DOHH2 (cell line): Measurements from ENCODE around the gene PRDM16.

Experiments used
- H3F3A ChIP-seq: fragments of 200-600 bp; sonication (generic), shearing (Covaris generic); 2 replicates; pipeline ENCODE4 v1.6.0; 2016; ENCODE audit warnings: antibody characterized with exemption, mild to moderate bottlenecking; ENCODE audit not compliant: control insufficient read depth, insufficient read depth
- H3K27ac ChIP-seq: fragments of 200-600 bp; sonication (generic); 2 replicates; pipeline ENCODE4 v1.5.1; 2014; ENCODE audit warnings: low read depth, mild to moderate bottlenecking, low read length, moderate library complexity
- H3K27me3 ChIP-seq: fragments of 200-600 bp; sonication (generic); 2 replicates; pipeline ENCODE4 v1.6.1; 2014; ENCODE audit warnings: mild to moderate bottlenecking, low read length, mixed read lengths; ENCODE audit not compliant: control insufficient read depth
- H3K36me3 ChIP-seq: fragments of 200-600 bp; sonication (generic); 2 replicates; pipeline ENCODE4 v1.6.1; 2014; ENCODE audit warnings: mild to moderate bottlenecking, low read length, moderate library complexity, mixed read lengths; ENCODE audit not compliant: control insufficient read depth
- H3K4me1 ChIP-seq: fragments of 200-600 bp; sonication (generic); 2 replicates; pipeline ENCODE4 v1.6.1; 2014; ENCODE audit warnings: mild to moderate bottlenecking, low read length, mixed read lengths; ENCODE audit not compliant: control insufficient read depth
- H3K4me2 ChIP-seq: fragments of 200-600 bp; sonication (generic); 2 replicates; pipeline ENCODE4 v1.6.0; 2014; ENCODE audit warnings: mild to moderate bottlenecking, low read length, moderate library complexity
- H3K4me3 ChIP-seq: fragments of 200-600 bp; sonication (generic); 2 replicates; pipeline ENCODE4 v1.5.1; 2014; ENCODE audit warnings: mild to moderate bottlenecking, low read length, mixed read lengths
- H3K79me2 ChIP-seq: fragments of 200-600 bp; sonication (generic); 2 replicates; pipeline ENCODE4 v1.6.1; 2014; ENCODE audit warnings: mild to moderate bottlenecking, low read length, mixed read lengths; ENCODE audit not compliant: control insufficient read depth
- H3K9me2 ChIP-seq: fragments of 200-600 bp; sonication (generic); replicated peaks from 2 replicates; pipeline ENCODE4 v1.6.1; 2014; ENCODE audit warnings: mild to moderate bottlenecking, low read length, mixed read lengths; ENCODE audit not compliant: control insufficient read depth
- H3K9me3 ChIP-seq: fragments of 200-600 bp; sonication (generic); 2 replicates; pipeline ENCODE4 v1.6.1; 2014; ENCODE audit warnings: antibody characterized with exemption, low read length, mixed read lengths; ENCODE audit not compliant: control insufficient read depth, insufficient read depth
- H4K20me1 ChIP-seq: fragments of 200-600 bp; sonication (generic); 2 replicates; pipeline ENCODE4 v1.6.0; 2014; ENCODE audit warnings: low read depth, mild to moderate bottlenecking, antibody characterized with exemption, low read length, moderate library complexity; ENCODE audit not compliant: control insufficient read depth, insufficient read depth
- EZH2phosphoT487 ChIP-seq: fragments of 200-600 bp; sonication (generic); IDR thresholded peaks from 2 replicates; pipeline ENCODE4 v1.6.1; 2017; ENCODE audit warnings: borderline replicate concordance, mild to moderate bottlenecking, antibody characterized with exemption, low read length, moderate library complexity, mixed read lengths
- TF ChIP-seq, protein P1 (sequence below): fragments of 200-600 bp; sonication (generic); IDR thresholded peaks from one replicate; pipeline ENCODE4 v1.5.1; 2014; ENCODE audit warnings: antibody characterized with exemption, mild to moderate bottlenecking, low read depth, low read length; ENCODE audit not compliant: poor library complexity, severe bottlenecking

PRDM16 gene

DNA sequence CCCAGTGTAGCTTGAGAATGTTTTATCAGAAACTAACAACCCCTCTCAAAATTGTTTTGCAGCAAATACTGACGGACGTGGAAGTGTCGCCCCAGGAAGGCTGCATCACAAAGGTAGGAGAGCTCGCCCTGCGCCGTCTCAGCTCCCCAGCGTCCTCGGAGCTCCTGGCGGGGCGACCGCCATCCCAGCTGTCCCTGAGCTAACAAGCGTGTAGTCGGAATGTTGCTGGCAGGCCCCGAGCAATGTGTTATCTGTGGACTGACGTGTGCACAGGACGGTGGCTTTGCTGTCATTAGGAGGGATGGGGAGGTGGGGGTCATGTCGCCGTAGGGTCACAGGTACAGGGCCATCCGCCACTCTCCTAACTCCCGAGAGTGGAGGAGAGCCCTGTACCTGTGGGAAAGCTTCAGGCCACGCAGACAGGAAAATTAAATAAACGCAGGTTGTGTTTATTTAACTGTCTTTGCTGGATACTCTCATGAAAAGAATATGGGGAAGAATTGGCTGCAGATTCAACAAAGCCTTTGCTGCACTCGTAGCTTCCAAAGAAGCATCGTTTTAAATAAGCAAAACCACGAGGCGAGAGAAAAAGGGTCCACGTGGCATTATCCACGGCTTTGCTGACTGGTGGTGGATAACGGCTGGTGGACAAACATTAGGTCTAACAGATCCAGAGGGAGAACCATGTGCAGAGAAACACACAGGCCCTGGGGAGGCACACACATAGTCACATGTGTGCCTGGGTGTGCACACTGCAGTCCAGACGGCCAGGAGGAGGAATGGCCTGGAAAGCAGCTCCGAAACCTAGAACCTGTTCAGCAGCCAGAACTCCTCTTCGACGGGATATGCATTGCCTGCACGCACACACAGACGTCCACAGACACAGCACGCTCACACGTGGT lies 175.3 kb downstream of the PRDM16 start:
- Histone ChIP-seq H3K36me3 (no peaks in the 10 kb centered on the region), H3F3A (no peaks in the 10 kb centered on the region), H3K27me3 (no peaks in the 10 kb centered on the region), H3K9me2 (no peaks in the 10 kb centered on the region), H3K4me3 (no peak overlapping the region), H3K4me2 (no peak overlapping the region), H3K4me1 (no peaks in the 10 kb centered on the region), H3K79me2 (no peaks in the 10 kb centered on the region), H4K20me1 (no peaks in the 10 kb centered on the region), H3K27ac (no peak overlapping the region), H3K9me3 (no peaks in the 10 kb centered on the region)
- TF ChIP-seq, protein P1, sequence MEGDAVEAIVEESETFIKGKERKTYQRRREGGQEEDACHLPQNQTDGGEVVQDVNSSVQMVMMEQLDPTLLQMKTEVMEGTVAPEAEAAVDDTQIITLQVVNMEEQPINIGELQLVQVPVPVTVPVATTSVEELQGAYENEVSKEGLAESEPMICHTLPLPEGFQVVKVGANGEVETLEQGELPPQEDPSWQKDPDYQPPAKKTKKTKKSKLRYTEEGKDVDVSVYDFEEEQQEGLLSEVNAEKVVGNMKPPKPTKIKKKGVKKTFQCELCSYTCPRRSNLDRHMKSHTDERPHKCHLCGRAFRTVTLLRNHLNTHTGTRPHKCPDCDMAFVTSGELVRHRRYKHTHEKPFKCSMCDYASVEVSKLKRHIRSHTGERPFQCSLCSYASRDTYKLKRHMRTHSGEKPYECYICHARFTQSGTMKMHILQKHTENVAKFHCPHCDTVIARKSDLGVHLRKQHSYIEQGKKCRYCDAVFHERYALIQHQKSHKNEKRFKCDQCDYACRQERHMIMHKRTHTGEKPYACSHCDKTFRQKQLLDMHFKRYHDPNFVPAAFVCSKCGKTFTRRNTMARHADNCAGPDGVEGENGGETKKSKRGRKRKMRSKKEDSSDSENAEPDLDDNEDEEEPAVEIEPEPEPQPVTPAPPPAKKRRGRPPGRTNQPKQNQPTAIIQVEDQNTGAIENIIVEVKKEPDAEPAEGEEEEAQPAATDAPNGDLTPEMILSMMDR = no peak
- no peak for TF ChIP-seq EZH2phosphoT487

DNA sequence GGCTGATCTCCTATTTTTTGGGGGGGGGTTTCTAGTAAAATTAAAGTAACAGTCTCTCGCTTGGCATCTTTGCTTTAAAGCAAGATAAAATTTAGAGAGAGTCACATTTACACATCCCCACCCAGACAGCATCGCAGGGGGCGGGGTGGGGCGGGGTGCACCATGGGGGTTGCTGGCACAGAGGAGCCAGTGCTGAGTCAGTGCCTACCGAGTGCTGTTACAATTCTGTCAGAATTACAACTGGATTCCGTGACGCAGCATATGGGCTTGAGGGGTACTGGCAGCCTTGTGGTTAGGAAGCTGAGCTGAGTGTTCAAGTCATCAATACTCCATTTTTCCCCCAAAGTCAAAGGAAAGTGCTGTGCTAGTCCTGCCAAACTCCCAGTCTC lies 175.9 kb downstream of the PRDM16 start:
- Histone ChIP-seq H3K36me3 (no peaks in the 10 kb centered on the region), H3K9me3 (no peaks in the 10 kb centered on the region), H3K4me2 (no peak overlapping the region), H4K20me1 (no peaks in the 10 kb centered on the region), H3K79me2 (no peaks in the 10 kb centered on the region), H3K27me3 (no peaks in the 10 kb centered on the region), H3K4me3 (no peak overlapping the region), H3K9me2 (no peaks in the 10 kb centered on the region), H3F3A (no peaks in the 10 kb centered on the region), H3K4me1 (no peaks in the 10 kb centered on the region), H3K27ac (no peak overlapping the region)
- TF ChIP-seq EZH2phosphoT487 = no peak
- TF ChIP-seq, protein P1 = no peak

DNA sequence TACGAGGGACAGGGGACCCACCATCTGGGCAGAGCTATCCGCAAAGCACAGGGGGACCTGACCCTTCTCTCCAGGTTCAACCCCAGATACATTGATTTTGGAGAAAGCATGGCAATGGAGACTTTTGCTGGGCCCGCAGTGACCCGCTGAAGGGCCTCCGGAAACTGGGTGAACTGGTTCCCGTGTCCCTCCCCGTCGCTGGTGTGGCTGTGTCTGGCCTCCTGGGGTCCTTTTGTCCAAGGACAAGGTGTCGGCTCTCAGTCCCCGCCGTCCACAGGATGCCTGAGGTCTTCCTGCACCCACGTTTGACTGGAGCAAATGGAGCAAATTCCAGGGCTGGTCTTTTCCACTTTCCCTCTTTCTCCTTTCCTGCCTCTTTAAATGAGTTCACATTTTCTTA lies 176.3 kb downstream of the PRDM16 start:
- TF ChIP-seq, protein P1 = no peak
- no peak for TF ChIP-seq EZH2phosphoT487
- Histone ChIP-seq H3K27me3 (no peaks in the 10 kb centered on the region), H3K9me2 (no peaks in the 10 kb centered on the region), H3K27ac (no peak overlapping the region), H3K4me3 (no peak overlapping the region), H3K4me2 (no peak overlapping the region), H3K36me3 (no peaks in the 10 kb centered on the region), H3K79me2 (no peaks in the 10 kb centered on the region), H3K9me3 (no peaks in the 10 kb centered on the region), H3K4me1 (no peaks in the 10 kb centered on the region), H3F3A (no peaks in the 10 kb centered on the region), H4K20me1 (no peaks in the 10 kb centered on the region)
